GM18517 (cell line): ENCODE results near the gene MEF2D.

Experiments
- ATAC-seq: cut with Tn5 transposase; IDR thresholded peaks from one replicate; pipeline ENCODE4 v1.9.1; 2021; ENCODE audit warnings: mild to moderate bottlenecking, moderate library complexity; ENCODE audit not compliant: unreplicated experiment

Gene MEF2D

GRCh38 chr1:156500543-156500792 lies at the start of gene MEF2D:
TSS of gene MEF2D (minus strand) at chr1:156500775. CDS start at chr1:156483292, 17,483 bp downstream.
- peak; percentile 1 for ATAC-seq

GRCh38 chr1:156550346-156550745 lies 49.8 kb upstream of the MEF2D start:
- no peak for ATAC-seq

- ATAC-seq: no peak
These were observed 49.3 kb upstream of the MEF2D start for GRCh38 chr1:156549831-156550230.

- ATAC-seq: no peak
These were observed 48.8 kb upstream of the MEF2D start for GRCh38 chr1:156549390-156549789.

- no peak for ATAC-seq
These were observed 47.4 kb upstream of the MEF2D start for GRCh38 chr1:156547982-156548381.

GRCh38 chr1:156547434-156547833 lies 46.9 kb upstream of the MEF2D start:
- no peak for ATAC-seq

- ATAC-seq: no peak
These were observed 45.7 kb upstream of the MEF2D start for GRCh38 chr1:156546267-156546666.

- ATAC-seq: no peak
These were observed 44.1 kb upstream of the MEF2D start for GRCh38 chr1:156544592-156545102.

GRCh38 chr1:156543066-156543465 lies 42.5 kb upstream of the MEF2D start:
- ATAC-seq: no peak

- ATAC-seq: no peak
These were observed 40.4 kb upstream of the MEF2D start for GRCh38 chr1:156540955-156541354.

- ATAC-seq: no peak
These were observed 39.3 kb upstream of the MEF2D start for GRCh38 chr1:156539818-156540355.

- no peak for ATAC-seq
These were observed 38.3 kb upstream of the MEF2D start for GRCh38 chr1:156538711-156539440.

GRCh38 chr1:156537027-156537426 lies 36.5 kb upstream of the MEF2D start:
- no peak for ATAC-seq

- ATAC-seq: no peak
These were observed 34.0 kb upstream of the MEF2D start for GRCh38 chr1:156534424-156535060.

- no peak for ATAC-seq
These were observed 33.1 kb upstream of the MEF2D start for GRCh38 chr1:156533568-156534220.

- no peak for ATAC-seq
These were observed 31.8 kb upstream of the MEF2D start for GRCh38 chr1:156532374-156532773.

GRCh38 chr1:156530006-156530405 lies 29.4 kb upstream of the MEF2D start:
- ATAC-seq: no peak

- ATAC-seq: no peak
These were observed 28.4 kb upstream of the MEF2D start for GRCh38 chr1:156528875-156529425.

GRCh38 chr1:156528231-156528630 lies 27.7 kb upstream of the MEF2D start:
- no peak for ATAC-seq

- ATAC-seq: no peak
These were observed 27.0 kb upstream of the MEF2D start for GRCh38 chr1:156527584-156527983.

GRCh38 chr1:156525856-156526489 lies 25.4 kb upstream of the MEF2D start:
- no peak for ATAC-seq
